Germinal center (tissue), 1 donor: ENCODE measurements around the gene ADAMTSL4.
A peak's percentile ranks its signal among the peaks of the same experiment; 100 is the strongest.
"Not testable (repeated sequence)": the region's sequence is repeated elsewhere in the genome, so short reads cannot be mapped to it uniquely, and the experiment has no call there.

Source experiments
- DNase-seq: peaks from one replicate; pipeline ENCODE4 v3.0.0; 2012; ENCODE audit warnings: mixed read lengths, low spot score

Gene ADAMTSL4

GRCh38 chr1:150555971-150556865 is 7.0 kb downstream of the ADAMTSL4 start:
- DNase-seq, result no peak

- no peak for DNase-seq
Observed at GRCh38 chr1:150557065-150557600, 7.9 kb downstream of the ADAMTSL4 start.

GRCh38 chr1:150557813-150558212 is 8.6 kb downstream of the ADAMTSL4 start:
- no peak for DNase-seq

- DNase-seq, result no peak
Observed at GRCh38 chr1:150558303-150558704, 9.1 kb downstream of the ADAMTSL4 start.

GRCh38 chr1:150558761-150559655 is 9.8 kb downstream of the ADAMTSL4 start:
- no peak for DNase-seq

- DNase-seq, result no peak
Observed at GRCh38 chr1:150559656-150560010, 10.4 kb downstream of the ADAMTSL4 start.

GRCh38 chr1:150560011-150560438 is 10.8 kb downstream of the ADAMTSL4 start:
- DNase-seq, result peak; percentile 79

- DNase-seq, result peak; percentile 79
Observed at GRCh38 chr1:150560576-150561253, 11.5 kb downstream of the ADAMTSL4 start.

GRCh38 chr1:150561254-150561973 is 12.2 kb downstream of the ADAMTSL4 start:
- DNase-seq, result peak; percentile 53

- peak; percentile 90 for DNase-seq
Observed at GRCh38 chr1:150561974-150562445, 12.8 kb downstream of the ADAMTSL4 start.

- peak; percentile 88 for DNase-seq
Observed at GRCh38 chr1:150562446-150563339, 13.5 kb downstream of the ADAMTSL4 start.

GRCh38 chr1:150563340-150564038 is 14.3 kb downstream of the ADAMTSL4 start:
- DNase-seq, result peak; percentile 50

GRCh38 chr1:150564051-150564991 is 15.1 kb downstream of the ADAMTSL4 start:
- no peak for DNase-seq

GRCh38 chr1:150565240-150565991 is 16.2 kb downstream of the ADAMTSL4 start:
- DNase-seq, result not testable (repeated sequence)

GRCh38 chr1:150566589-150567340 is 17.6 kb downstream of the ADAMTSL4 start:
- DNase-seq, result no peak

- DNase-seq, result peak; percentile 47
Observed at GRCh38 chr1:150567341-150567716, 18.1 kb downstream of the ADAMTSL4 start.
